OCI-LY7 (cell line): ENCODE data around the gene CCDC85B.

Source experiments
- EZH2phosphoT487 ChIP-seq: fragments of 200-600 bp; sonication (generic); IDR thresholded peaks from 2 replicates; pipeline ENCODE4 v1.6.1; 2018; ENCODE audit warnings: low read depth, borderline replicate concordance, mild to moderate bottlenecking, mixed run types, antibody characterized with exemption, low read length, moderate library complexity, mixed read lengths
- TF ChIP-seq, protein P1 (sequence below): fragments of 200-600 bp; sonication (generic); conservative IDR thresholded peaks from 2 replicates; pipeline ENCODE4 v1.5.1; 2014; ENCODE audit warnings: mild to moderate bottlenecking, antibody characterized with exemption, low read length, moderate library complexity, mixed read lengths

DNA sequence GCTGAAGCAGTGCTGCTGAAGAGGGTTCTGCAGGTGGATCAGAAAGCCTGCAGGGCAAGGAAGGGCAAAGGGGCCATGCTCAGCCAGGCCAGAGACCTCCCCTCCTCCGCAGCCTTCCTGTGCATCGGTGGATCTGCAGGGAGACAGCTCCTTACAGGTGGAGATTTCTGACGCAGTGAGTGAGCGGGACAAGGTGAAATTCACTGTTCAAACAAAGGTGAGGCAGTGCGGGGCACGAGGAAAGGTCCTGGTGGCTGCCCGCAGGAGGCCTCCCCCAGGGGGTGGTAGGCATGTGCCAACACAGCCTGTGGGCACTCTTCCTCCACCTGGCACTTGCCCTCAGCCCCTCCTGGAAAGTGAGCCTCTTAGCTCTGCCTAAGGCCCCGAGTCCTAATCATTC lies 41.1 kb upstream of the CCDC85B start:
- TF ChIP-seq, protein P1, sequence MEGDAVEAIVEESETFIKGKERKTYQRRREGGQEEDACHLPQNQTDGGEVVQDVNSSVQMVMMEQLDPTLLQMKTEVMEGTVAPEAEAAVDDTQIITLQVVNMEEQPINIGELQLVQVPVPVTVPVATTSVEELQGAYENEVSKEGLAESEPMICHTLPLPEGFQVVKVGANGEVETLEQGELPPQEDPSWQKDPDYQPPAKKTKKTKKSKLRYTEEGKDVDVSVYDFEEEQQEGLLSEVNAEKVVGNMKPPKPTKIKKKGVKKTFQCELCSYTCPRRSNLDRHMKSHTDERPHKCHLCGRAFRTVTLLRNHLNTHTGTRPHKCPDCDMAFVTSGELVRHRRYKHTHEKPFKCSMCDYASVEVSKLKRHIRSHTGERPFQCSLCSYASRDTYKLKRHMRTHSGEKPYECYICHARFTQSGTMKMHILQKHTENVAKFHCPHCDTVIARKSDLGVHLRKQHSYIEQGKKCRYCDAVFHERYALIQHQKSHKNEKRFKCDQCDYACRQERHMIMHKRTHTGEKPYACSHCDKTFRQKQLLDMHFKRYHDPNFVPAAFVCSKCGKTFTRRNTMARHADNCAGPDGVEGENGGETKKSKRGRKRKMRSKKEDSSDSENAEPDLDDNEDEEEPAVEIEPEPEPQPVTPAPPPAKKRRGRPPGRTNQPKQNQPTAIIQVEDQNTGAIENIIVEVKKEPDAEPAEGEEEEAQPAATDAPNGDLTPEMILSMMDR = no peak
- no peak for TF ChIP-seq EZH2phosphoT487
